Measurements from ENCODE around the gene SDR42E1. TPM values are rescaled to one million over a fixed set of nuclear protein-coding genes. Genes with fewer than 3 reads are reported as not detected.

The SDR42E1 gene
- total and polyA plus RNA-seq, 2 of the 13 experiments (the other 11 are each of a cell fraction or from before 2014, with no cell fraction given) = 0.01 to 0.13 TPM

DNA sequence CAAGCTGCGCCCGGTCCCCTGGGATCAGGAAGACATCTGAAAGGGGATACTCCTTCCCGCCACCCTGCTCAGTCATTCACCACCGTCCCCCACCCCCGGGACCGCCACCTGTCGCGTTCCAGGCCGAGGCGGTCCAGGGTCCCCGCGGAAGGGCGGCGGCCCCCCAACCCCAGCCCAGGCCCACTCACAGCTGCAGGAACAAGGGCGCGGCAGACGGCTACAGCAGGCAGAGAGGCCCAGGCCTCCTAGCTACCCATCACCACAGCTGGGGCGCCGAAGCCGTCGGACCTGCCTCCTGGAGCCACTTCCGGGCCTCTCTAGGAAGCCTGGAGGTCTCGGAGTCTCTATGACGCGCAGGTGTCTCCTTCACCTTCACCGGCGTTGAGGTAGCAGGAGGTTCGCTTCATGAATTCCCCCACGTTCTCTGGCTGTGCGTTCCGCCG lies at the start of gene SDR42E1 (continued):
- TF ChIP-seq GABPB1 (CRISPR knock-in tag; IDR thresholded peaks at IDR 0.05) = peak; percentile 43
- TF ChIP-seq, protein P1, sequence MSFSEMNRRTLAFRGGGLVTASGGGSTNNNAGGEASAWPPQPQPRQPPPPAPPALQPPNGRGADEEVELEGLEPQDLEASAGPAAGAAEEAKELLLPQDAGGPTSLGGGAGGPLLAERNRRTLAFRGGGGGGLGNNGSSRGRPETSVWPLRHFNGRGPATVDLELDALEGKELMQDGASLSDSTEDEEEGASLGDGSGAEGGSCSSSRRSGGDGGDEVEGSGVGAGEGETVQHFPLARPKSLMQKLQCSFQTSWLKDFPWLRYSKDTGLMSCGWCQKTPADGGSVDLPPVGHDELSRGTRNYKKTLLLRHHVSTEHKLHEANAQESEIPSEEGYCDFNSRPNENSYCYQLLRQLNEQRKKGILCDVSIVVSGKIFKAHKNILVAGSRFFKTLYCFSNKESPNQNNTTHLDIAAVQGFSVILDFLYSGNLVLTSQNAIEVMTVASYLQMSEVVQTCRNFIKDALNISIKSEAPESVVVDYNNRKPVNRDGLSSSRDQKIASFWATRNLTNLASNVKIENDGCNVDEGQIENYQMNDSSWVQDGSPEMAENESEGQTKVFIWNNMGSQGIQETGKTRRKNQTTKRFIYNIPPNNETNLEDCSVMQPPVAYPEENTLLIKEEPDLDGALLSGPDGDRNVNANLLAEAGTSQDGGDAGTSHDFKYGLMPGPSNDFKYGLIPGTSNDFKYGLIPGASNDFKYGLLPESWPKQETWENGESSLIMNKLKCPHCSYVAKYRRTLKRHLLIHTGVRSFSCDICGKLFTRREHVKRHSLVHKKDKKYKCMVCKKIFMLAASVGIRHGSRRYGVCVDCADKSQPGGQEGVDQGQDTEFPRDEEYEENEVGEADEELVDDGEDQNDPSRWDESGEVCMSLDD (CRISPR knock-in tag; IDR thresholded peaks at IDR 0.05; ENCODE audit: borderline replicate concordance) = no peak

GRCh38 chr16:82059983-82060421 lies 48.7 kb upstream of the SDR42E1 start:
- peak; percentile 75 for DNase-seq (ENCODE audit: low spot score)
- Histone ChIP-seq H3K9me3 (ENCODE audit: low read length) (no peaks in the 10 kb centered on the region), H4K20me1 (ENCODE audit: insufficient read depth, low read length) (no peaks in the 10 kb centered on the region), H3K27ac (ENCODE audit: extremely low read length, insufficient read depth, low read length) (peak overlapping the region; percentile 41), H3K9ac (ENCODE audit: insufficient read depth, low read depth, low read length) (no peak overlapping the region), H3K36me3 (replicated peaks in 1 of 2; ENCODE audit: control insufficient read depth in 1 of 2, insufficient read depth in 2 of 2, low read length in 2 of 2) (no peaks in the 10 kb centered on the region), H3K4me2 (ENCODE audit: low read depth, low read length) (peak overlapping the region; percentile 37), H3K4me3 (replicated peaks in 1 of 3; ENCODE audit: insufficient read depth in 1 of 3, low read depth in 2 of 3, low read length in 3 of 3) (no peak overlapping the region), H3K79me2 (ENCODE audit: insufficient read depth, low read length) (peaks cover 35% of the 10 kb centered on the region), H3K27me3 (ENCODE audit: control insufficient read depth in 1 of 2, insufficient read depth in 2 of 2, low read length in 2 of 2) (no peaks in the 10 kb centered on the region), H3K4me1 (ENCODE audit: insufficient read depth, low read length) (peaks cover 100% of the 10 kb centered on the region), H2AFZ (ENCODE audit: low read length) (no peak overlapping the region)
- ChIA-PET POLR2A (interaction anchor here (0.9 to 3.3 kb wide), 6 partner anchors 9 to 110 kb away, joined by 3 to 13 read pairs (median 5); partner anchors contain the start of genes HSD17B2 and MPHOSPH6), CTCF (ENCODE audit: low intra/inter-chr PET ratio, low total read pairs) (no interaction called here)
- in situ Hi-C loops (cut with HindIII; ENCODE audit: extremely low pct_ligation_motif_present, low pct_unique_long_range_greater_than_20kb) = no loop called here
- peak; percentile 85 for FAIRE-seq
- WGBS (ENCODE audit: low lambda C conversion rate) = 49% methylated on average over 1 of the region's 1 CpG
- peak; percentile 54 for ATAC-seq
- no TSS peak for BruUV-seq (replicated peaks)
- intact Hi-C loops (cut with micrococcal nuclease; ENCODE audit: unreplicated experiment) = no loop called here
- TF ChIP-seq SIX1 (CRISPR knock-in tag; IDR thresholded peaks at IDR 0.05; ENCODE audit: borderline replicate concordance) (0 out of 2 replicates have a peak, but pooled peaks have one; percentile 34), ZNF761 (CRISPR knock-in tag; conservative IDR thresholded peaks at IDR 0.05) (no peak), HOXD1 (CRISPR knock-in tag; IDR thresholded peaks at IDR 0.05) (peak; percentile 87), MED1 (CRISPR knock-in tag; IDR thresholded peaks at IDR 0.05) (peak; percentile 85), PAX8 (CRISPR knock-in tag; IDR thresholded peaks at IDR 0.05; ENCODE audit: borderline replicate concordance) (no peak), FOSL2 (CRISPR knock-in tag; IDR thresholded peaks at IDR 0.05) (peak; percentile 36; the same call in 1 of the 2 replicates), NBN (conservative IDR thresholded peaks at IDR 0.05) (no peak), GATAD1 (CRISPR knock-in tag; IDR thresholded peaks at IDR 0.05) (0 out of 2 replicates have a peak, but pooled peaks have one; percentile 12), PBX3 (CRISPR knock-in tag; IDR thresholded peaks at IDR 0.05; ENCODE audit: borderline replicate concordance) (0 out of 2 replicates have a peak, but pooled peaks have one; percentile 30), ZNF264 (CRISPR knock-in tag; IDR thresholded peaks at IDR 0.05) (0 out of 2 replicates have a peak, but pooled peaks have one; percentile 46), RXRB (CRISPR knock-in tag; IDR thresholded peaks at IDR 0.05; ENCODE audit: borderline replicate concordance) (peak; percentile 82), SSRP1 (CRISPR knock-in tag; IDR thresholded peaks at IDR 0.05) (no peak), RFXAP (CRISPR knock-in tag; IDR thresholded peaks at IDR 0.05; ENCODE audit: borderline replicate concordance) (peak; percentile 46; the same call in 1 of the 2 replicates), FOXO1 (CRISPR knock-in tag; IDR thresholded peaks at IDR 0.05) (peak; percentile 41; the same call in 1 of the 2 replicates), MIER2 (CRISPR knock-in tag; IDR thresholded peaks at IDR 0.05) (peak; percentile 32; the same call in 1 of the 2 replicates), EHMT2 (IDR thresholded peaks at IDR 0.05; ENCODE audit: borderline replicate concordance, low read depth, low read length) (peak; percentile 52; the same call in 1 of the 2 replicates), HNF4A (CRISPR knock-in tag; IDR thresholded peaks at IDR 0.05) (peak; percentile 94), ZNF782 (CRISPR knock-in tag; IDR thresholded peaks at IDR 0.05; ENCODE audit: borderline replicate concordance) (no peak)
